ENCODE data around the gene PJA2.

GRCh38 chr5:109312695-109313094 is 97.1 kb downstream of the PJA2 start:
- TF ChIP-seq RAD21 (conservative IDR thresholded peaks at IDR 0.05 in 1 of 2, IDR thresholded peaks at IDR 0.05 in 1 of 2) (no peak), HMGXB4 (CRISPR knock-in tag; IDR thresholded peaks at IDR 0.05; ENCODE audit: borderline replicate concordance) (no peak), USF2 (IDR thresholded peaks at IDR 0.05) (no peak)
